Spleen (tissue), 7 donors: Measurements from ENCODE around the gene CADPS2.

Experiments used
- POLR2AphosphoS5 ChIP-seq, 3 donors: sonication (generic); formaldehyde crosslinking; IDR thresholded peaks; one replicate each; pipeline ENCODE4 v1.5.1; 2017; ENCODE audit warnings: antibody characterized with exemption in 3 of 3
- TF ChIP-seq, protein P1 (sequence below), 11 experiments: fragments of 200-600 bp in 7 of 11; fragments of 450-650 bp in 4 of 11; sonication (generic) in 4 of 11; IDR thresholded peaks in 8 of 11; conservative IDR thresholded peaks in 3 of 11; 1 replicate in 7 of 11; 2 replicates in 4 of 11; pipeline versions ENCODE4 v1.4.0 to v1.8.0; 2016 to 2021; ENCODE audit warnings: antibody characterized with exemption in 11 of 11, inconsistent platforms in 4 of 11, mild to moderate bottlenecking in 1 of 11
- donor health status: DM: no; HTN: no; CAD: no; lungs with moderate emphysema.
- donor health status: DM: no; HTN: no; CAD: no.
- donor health status: DM: no; HTN: no; CAD: no.

DNA sequence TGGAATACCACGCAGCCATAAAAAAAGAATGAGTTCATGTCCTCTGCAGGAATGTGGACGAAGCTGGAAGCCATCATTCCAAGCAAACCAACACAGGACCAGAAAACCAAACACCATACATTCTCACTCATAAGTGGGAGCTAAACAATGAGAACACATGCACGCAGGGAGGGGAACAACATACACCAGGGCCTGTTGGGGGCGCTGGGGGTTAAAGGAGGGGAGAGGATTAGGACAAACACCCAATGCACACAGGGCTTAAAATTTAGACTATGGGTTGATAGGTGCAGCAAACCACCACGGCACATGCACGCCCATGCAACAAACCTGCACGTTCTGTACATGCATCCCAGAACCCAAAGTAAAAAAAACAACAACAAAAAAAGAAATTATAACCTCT lies 210.6 kb downstream of the CADPS2 start:
- TF ChIP-seq, protein P1, sequence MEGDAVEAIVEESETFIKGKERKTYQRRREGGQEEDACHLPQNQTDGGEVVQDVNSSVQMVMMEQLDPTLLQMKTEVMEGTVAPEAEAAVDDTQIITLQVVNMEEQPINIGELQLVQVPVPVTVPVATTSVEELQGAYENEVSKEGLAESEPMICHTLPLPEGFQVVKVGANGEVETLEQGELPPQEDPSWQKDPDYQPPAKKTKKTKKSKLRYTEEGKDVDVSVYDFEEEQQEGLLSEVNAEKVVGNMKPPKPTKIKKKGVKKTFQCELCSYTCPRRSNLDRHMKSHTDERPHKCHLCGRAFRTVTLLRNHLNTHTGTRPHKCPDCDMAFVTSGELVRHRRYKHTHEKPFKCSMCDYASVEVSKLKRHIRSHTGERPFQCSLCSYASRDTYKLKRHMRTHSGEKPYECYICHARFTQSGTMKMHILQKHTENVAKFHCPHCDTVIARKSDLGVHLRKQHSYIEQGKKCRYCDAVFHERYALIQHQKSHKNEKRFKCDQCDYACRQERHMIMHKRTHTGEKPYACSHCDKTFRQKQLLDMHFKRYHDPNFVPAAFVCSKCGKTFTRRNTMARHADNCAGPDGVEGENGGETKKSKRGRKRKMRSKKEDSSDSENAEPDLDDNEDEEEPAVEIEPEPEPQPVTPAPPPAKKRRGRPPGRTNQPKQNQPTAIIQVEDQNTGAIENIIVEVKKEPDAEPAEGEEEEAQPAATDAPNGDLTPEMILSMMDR (IDR thresholded peaks at IDR 0.05 in 8 of 11, conservative IDR thresholded peaks at IDR 0.05 in 3 of 11), result no peak
- no peak for TF ChIP-seq POLR2AphosphoS5 (IDR thresholded peaks at IDR 0.05)
